IPS DF 19.7 (cell line): ENCODE results near the gene GRIK1.

Experiments used
- DNase-seq: peaks from one replicate; pipeline ENCODE4 v3.0.0-alpha.2; 2013; ENCODE audit warnings: low read depth, low spot score

GRIK1 gene

DNA sequence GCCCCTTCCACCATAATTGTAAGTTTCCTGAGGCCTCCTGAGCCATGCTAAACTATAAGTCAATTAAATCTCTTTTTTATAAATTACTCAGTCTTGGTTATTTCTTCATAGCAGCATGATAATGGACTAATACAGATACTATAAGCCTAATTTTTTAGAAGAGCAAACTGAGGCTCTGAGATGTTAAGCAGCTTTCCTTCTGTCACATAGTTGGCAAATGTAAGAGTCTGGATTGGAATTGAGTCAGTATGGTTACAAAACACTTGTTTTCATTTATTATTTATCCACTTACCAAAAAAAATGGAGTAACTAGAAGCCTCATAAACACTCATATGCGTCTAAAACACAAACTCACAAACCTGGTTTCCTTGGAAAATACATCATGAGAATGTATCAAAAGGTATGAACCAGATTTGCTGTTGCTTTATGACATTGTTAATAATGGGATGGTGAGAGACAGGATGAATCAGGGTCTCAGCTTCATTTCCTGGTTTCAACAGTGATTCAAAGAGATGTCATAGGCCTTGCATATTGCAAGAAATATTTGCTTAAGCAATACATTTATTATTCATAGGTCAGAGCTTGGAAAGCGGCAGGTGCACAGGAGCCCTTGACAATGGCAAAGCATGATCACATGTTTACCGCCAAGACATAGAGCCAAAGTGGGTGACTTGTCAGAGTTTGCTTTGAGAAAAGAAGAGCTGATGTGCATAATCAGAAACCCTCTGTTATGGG, 221.5 kb downstream of the GRIK1 start:
- no peak for DNase-seq

DNA sequence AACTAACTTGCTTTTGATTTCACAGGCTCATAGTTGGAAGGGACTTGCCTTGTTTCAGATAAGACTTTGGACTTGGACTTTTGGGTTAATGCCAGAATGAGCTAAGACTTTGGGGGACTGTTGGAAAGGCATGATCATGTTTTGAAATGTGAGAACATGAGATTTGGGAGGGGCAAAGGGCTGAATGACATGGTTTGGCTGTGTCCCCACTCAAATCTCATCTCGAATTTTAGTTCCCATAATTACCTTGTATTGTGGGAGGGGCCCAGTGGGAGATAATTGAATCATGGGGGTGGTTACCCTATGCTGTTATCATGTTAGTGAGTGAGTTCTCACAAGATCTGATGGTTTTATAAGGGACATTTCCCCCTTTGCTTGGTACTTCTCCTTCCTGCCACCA, 222.1 kb downstream of the GRIK1 start:
- no peak for DNase-seq

DNA sequence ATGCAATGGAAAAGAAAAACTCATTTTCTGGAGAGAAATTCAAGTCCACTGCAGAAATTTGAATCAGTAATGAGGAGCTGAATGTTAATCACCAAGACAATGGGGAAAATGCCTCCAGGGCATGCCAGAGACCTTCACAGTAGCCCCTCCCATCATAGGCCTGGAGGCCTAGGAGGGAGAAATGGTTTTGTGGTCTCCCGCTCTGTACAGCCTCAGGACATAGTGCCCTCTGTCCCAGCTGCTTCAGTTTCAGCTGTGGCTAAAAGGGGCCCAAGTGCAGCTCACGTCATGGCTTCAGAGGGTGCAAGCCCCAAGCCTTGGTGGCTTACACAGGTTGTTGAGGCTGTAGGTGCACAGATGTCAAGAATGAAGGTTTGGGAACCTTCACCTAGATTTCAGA, 223.0 kb downstream of the GRIK1 start:
- DNase-seq = no peak

DNA sequence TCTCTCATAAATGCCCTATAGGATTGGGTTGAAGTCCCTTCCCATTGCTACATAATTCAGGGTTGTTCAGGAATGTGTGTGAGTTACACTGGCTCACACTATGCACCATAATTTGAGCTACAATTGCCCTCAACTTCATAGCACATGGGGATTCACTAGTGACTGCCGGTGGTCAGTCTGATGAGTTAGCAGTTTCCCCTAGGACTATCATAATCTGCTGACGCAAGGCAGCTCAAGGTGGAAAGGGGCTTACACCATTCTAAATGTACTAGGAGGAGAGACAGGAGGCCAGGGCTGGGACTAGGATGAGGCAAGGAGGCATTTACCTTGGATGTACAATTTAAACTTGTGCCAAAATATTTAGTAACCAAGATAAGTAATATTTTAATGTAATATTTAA, 224.7 kb downstream of the GRIK1 start:
- DNase-seq = no peak

DNA sequence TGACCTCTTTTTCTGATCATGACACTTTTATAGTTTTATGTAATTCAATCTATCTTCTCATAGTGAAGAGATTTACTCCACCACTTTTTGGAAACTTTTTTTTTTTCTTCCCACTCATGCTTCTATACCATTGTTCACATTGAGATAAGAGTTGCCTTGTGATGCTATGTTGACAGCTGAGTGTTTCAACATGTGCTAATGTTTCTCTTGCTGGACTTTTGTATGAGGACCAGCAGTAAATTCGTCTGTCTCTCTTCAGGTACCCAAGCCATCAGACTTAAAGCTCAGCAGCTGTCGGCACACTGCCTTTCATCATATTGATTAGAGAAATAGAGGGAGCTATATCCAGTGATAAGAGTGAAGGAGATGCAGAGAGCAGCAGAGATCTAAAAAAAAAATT, 227.0 kb downstream of the GRIK1 start:
- DNase-seq = no peak

DNA sequence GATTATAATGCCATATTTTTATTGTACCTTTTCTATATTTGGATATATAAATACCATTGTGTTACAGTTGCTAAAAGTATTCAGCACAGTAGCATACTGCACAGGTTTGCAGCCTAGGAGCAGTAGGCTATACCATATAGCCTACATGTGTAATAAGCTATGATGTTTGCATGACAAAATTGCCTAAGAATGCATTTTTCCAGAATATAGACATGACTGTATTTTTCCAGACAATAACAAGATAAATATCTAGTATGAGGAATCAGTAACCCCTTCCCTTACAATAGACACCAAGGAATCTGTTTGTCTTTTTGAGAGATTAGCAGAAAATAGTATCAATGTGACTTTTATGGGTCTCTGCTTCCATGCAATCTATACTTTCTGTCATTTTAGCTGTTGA, 228.6 kb downstream of the GRIK1 start:
- no peak for DNase-seq

DNA sequence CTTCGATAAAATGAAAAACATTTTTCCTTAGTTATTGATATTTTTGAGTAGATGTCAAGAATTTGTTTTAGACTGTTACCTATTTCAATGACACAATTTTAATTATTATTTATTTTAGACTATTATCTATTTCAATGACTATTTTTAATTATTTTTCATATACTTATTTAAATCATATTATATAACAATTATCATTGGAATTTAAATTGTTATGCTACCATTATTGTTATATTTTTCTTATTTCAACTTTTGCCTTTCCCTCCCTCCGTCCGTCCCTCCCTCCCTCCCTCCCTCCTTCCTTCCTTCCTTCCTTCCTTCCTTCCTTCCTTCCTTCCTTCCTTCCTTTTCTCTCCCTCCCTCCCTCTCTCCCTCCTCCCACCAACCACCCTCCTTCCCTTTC, 229.3 kb downstream of the GRIK1 start:
- no peak for DNase-seq

DNA sequence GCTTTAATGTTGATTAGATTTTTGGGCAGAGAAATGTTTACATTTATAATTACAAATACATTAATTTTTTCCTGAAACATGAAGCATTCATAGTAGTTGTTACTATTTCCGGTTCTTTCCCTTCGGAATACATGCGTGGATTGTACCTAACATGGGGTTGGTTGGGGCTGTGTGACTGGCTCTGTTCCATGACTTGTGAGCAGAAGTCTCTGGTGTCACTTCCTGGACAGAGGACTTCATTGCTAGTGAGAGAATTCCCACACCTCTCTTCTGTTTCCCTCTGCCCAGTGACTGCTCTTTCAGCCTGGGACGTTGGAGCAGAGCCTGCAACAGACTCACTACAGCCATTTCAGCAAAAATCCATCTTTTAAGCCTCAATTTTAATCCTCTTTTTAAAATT, 231.4 kb downstream of the GRIK1 start:
- no peak for DNase-seq

DNA sequence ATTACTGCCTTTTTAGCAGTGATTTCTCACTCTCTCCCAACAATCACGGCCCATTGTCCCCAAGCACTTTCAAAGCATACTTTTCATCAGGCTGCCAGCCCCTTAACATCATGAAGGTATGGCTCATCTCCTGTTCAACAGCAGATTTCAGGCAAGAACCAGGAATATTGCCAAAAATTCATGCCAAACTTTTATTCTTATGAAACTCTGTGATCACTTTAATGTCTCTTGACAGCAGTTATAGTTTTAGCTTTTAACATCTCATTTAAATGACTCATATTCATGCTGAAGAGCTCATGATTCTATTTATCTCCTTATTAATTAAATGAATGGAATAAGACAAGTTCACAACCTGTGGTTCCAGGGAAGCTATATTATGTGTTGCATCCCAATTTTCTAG, 235.1 kb downstream of the GRIK1 start:
- no peak for DNase-seq

DNA sequence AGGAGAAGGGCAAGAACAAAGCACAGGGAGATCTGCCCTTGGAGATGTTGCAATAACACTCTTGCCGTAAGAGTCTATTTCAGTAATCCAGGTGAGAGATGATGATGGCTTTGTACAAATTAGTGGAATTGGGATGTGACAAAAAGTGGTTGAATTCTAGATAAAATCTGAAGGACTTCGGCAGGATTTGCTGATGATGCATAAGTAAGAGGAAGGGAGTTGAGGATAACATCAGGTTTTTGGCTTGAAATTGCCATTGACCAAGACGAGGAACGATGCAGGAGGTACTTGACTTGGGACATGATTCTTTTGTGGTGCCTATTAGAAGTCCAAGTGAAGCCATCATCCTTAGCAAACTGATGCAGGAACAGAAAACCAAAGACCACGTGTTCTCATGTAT, 238.1 kb downstream of the GRIK1 start:
- no peak for DNase-seq

DNA sequence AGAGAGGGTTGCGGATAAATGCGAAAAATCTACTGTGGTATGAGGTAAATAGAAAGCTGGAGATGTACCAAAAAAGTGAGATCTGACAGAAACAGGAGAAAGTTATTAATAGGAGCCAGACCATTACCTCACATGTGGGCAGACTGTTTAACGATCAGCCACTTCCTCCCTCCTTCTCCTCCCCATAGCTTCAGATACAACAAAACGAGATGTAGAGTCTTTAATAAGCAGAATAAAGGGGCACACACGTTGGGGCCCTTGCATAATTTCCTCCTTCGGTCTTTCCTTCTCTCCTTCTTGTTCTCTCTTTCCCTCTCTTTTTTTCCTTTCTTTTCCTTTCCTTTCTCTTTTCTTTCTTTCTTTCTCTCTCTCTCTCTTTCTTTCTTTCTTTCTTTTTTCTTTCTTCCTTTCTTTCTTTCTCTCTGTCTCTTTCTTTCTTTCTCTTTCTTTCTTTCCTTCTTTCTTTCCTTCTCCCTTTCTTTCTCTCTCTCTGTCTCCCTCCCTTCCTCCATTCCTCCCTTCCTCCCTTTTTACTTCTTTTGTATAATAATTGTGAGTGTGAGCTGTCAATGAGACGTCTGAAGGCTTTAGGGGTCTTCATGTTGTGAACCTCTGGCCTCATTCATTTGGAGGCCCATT, 242.1 kb downstream of the GRIK1 start:
- no peak for DNase-seq

DNA sequence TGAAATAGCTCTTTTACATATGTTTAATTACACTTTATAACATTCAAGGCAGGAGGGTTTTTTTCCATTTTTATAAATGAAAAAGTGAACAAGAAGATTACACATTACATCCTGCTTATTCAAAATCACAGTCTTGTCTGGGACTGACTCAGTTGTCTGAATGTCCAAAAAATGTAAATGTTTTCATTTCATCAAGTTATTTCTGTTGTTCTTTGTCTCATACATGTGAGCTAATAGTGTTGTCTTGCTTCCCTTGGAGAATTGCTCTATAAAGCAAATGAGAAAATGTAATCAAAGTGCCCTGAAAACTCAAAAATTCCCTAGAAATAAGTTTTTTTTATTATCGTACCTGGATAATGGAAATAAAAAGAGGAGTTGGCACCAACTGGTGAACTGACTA, 242.9 kb downstream of the GRIK1 start:
- DNase-seq = no peak

DNA sequence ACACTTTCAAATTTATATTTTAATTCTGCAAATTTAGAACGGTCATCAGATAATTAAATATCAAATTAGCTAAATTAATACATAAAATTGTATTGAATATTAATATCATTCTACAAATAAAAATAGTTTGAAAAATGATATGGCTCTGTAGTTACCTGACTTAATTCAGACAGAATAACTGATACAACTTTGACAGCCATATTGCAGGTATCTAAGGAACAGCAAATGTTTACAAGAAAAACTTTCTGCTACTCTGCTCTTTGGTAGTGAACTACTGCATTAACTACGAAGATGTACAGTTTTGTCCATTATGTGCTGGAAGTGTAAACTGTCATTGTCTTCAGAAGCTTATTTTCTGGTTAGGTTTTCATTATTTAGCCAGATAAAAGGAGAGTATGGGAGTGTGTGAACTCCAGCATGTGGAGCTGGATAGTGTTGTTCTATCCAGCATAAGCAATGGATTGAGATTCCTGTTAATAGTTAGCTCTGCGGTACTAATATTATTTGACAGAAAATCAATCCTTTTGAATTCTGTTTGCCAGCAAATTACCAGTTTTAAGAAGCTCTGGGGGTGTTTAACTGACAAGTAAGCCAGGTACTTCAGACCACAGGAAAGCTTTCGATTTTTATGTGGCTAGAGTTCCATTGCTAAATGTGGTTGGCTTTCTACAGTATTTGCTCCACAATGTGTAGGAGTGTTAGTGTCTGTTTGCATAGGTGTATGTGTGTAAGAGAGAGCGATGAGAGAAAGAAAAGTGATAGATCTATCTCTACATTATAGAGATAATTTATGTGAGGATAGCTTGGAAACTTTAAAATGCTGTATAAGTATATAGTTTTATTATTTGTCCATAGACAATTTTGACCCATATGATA, 247.9 kb downstream of the GRIK1 start:
- DNase-seq = no peak

DNA sequence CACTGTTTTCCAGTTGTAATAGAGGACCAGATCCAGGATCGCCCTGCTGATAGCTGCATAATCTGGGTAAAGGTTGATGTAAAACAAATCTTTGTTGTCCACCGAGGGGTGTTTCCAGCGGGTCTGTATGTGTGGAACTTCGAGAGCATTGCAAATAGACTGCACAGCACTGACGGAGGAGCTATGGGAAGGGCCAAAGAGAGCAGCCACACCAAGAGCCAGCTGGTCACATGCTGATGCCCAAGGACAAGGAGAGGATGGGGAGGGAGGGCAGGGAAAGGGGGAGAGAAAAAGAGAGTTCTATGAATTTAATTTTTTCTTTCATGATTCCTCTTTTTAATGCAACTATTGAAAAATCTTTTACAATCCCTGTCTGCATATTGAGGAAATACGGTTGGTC, 250.0 kb downstream of the GRIK1 start:
- no peak for DNase-seq

DNA sequence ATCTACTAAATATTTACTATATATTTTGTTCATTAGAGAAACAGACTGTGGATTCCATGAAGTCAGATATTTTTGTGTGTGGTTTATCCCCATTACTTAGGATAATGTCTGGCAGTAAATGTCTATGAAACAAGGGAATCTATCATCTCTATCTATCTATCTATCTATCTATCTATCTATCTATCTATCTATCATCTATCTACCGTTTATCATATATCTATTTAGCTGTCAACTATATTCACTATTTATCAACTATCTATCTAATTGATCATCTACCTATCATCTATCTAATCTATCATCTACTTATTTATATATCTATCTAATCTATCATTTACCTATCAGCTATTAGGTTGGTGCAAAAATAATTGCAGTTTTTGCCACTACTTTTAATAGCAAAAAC, 255.7 kb downstream of the GRIK1 start:
- no peak for DNase-seq

DNA sequence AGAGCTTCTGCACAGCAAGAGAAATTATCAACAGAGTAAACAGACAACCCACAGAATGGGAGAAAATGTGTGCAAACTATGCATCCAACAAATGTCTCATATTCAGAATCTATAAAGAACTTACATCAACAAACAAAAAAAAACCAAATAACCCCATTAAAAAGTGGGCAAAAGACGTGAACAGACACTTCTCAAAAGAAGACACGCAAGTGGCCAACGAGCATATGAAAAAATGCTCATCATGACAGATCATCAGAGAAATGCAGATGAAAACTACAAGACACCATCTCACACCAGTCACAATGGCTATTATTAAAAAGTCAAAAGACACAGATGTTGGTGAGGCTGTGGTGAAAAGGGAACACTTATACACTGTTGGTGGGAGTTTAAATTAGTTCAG, 257.0 kb downstream of the GRIK1 start:
- no peak for DNase-seq

DNA sequence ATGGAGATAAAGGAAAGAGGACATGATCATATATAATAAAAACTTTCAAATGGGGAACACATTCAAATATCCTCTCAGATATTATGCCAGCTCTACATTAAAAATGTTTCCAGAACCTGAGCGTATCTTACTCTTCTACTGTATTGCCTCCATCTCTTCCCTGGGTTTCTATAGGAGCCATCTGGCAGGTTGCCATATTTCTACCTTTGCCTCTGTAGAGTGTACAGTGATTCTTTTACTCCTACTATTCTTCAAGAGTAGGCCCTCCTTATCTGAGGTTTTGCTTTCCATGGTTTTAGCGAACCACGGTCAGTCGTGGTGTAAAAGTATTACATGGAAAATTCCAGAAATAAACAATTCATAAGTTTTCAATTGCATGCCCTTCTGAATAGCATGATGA, 259.5 kb downstream of the GRIK1 start:
- no peak for DNase-seq

DNA sequence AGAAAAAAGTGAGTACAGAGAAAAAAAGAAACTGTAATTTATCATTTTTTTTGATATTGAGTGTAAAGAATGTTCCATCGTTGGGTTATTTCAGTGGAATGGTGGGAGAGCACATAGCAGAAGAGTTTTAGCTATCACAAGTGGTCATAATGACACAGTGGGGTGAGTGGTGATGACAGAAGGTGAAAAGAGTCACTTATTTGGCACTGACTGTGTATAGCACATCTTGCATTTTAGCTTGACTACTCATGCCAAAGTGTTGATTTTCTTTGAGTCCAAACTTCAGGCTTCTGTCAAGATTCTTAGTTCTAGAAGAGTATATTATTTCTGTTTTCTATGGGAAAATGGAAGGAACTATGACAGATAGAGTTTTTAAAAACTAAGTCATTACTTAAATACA, 261.2 kb downstream of the GRIK1 start:
- no peak for DNase-seq

DNA sequence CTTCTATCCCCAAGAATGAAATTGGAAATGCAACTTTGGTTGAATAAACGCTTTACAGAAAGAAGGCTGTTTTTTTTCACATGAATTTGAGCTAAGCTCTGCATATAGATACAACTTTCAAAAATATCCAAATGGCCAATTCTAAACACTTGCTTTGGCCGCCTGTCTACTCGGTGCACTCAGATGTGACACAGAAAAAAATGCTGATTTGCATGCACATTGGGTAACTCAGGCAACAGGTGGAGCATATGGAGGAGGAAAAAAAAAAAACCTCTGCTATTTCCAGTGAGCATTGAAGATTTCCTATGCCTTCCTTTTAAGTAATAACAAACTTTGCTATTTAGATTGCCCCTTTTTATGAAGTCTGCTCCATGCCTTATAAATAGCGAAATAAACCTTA, 262.5 kb downstream of the GRIK1 start:
- no peak for DNase-seq

DNA sequence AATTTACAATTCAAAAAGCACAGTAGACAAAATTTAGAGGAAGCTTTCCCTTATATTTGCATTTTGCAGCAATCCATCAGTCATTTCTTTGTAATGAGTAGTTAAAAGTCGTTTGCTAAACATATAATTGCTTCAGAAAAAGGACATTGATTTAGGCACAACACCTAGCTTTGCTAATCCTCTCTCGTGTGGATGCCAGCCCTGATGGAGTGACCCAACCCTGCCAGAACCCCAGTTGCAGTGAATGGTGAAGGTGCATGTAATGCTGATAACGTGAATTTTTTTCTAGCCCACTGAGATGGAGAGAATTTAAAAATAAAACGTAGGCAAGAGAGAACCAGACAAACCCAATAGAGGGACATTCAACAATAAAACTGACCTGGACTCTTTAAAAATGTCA, 263.4 kb downstream of the GRIK1 start:
- DNase-seq = no peak

DNA sequence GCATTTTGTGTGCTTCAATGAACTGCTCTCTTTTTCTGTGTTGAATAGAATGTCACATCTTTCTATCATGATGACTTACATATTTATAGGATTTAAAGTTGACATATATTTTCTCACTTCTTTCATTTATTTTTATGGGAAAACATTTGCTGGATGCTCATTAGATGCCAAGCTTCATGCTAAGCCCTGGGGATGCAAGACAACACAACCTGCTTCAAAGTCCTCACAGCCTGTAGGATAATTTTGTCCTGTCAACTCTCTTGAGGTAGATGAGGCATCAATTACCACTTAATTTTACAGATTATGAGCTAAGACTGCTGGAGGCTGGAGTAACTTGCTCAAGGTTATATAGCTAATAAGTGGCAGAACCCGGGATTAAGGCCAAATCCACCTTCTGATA, 264.3 kb downstream of the GRIK1 start:
- no peak for DNase-seq

DNA sequence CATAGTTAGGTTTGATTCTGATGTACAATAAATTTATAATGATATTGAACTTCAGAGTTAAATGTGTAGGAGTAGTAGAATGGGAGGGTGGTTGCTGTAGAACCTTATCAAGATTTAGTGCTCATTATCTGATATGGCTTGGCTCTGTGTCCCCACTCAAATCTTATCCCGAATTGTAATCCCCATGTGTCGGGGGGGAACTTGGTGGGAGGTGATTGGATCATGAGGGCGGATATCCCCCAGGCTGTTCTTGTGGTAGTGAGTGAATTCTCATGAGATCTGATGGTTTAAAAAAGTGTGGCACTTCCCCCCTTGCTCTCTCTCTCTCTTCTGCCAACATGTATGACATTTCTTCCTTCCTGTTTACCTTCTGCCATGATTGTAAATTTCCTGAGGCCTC, 265.5 kb downstream of the GRIK1 start:
- DNase-seq = no peak

DNA sequence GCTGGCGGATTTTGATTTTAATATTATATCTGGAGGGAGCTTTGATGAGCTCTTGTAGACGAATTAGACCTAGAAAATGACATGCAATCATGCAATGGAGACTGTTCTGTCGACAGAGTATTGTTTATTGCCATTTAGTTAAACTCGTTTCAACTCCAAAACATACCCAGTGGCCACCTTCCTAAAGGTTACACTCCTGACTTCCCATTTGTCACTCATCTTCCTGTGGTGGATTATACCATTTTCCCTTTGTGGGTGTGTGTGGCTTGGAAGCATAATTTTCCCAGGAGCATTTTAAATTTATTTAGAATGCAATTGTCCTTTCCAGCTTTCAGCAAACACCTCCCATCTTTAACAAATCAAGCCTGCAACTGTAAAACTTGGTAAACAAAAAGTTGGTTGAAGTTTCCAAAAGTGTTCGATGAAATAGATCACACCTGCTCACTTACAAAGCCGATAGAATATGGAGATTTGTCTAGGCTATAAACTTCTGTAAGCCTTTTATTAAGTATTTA, 266.6 kb downstream of the GRIK1 start:
- no peak for DNase-seq
